MCF 10A (cell line): ENCODE data around the gene TP53BP2. TPM values are rescaled to one million over a fixed set of nuclear protein-coding genes. Genes with fewer than 3 reads are reported as not detected.
A peak's percentile ranks its signal among the peaks of the same experiment; 100 is the strongest.

Source experiments
- BruUV-seq: library from RNA; stranded (reverse); fragments of 400-500 nt; replicated peaks from 2 replicates; lab custom pipeline; 2021; lab: Mats Ljungman, UMichigan
- CTCF ChIA-PET: fragments of 300-600 bp; sonication (Branson Sonifier 250); formaldehyde crosslinking; extraction: SDS; loops from one replicate; lab custom pipeline; 2021; ENCODE audit warnings: antibody characterized with exemption, inconsistent platforms; lab: Yijun Ruan, JAX
- POLR2A ChIA-PET: fragments of 300-600, 350-650 bp; sonication (Branson Sonifier 250); formaldehyde crosslinking; extraction: SDS; loops from one replicate; lab custom pipeline; 2020; ENCODE audit warnings: antibody characterized with exemption, inconsistent platforms; lab: Yijun Ruan, JAX
- DNase-seq: peaks from one replicate; pipeline ENCODE4 v3.0.0-alpha.2; 2018; ENCODE audit not compliant: unreplicated experiment
- H3K27ac Mint-ChIP-seq: one replicate; pipeline ENCODE4 v1.8.0; 2022; ENCODE audit warnings: mild to moderate bottlenecking, low read depth, mixed read lengths; ENCODE audit not compliant: unreplicated experiment
- H3K27me3 Mint-ChIP-seq: one replicate; pipeline ENCODE4 v1.8.0; 2022; ENCODE audit warnings: mixed read lengths; ENCODE audit not compliant: insufficient read depth, unreplicated experiment
- H3K36me3 Mint-ChIP-seq: one replicate; pipeline ENCODE4 v1.8.0; 2022; ENCODE audit warnings: mild to moderate bottlenecking, moderate library complexity, mixed read lengths; ENCODE audit not compliant: insufficient read depth, unreplicated experiment
- H3K4me1 Mint-ChIP-seq: one replicate; pipeline ENCODE4 v1.8.0; 2022; ENCODE audit warnings: mixed read lengths; ENCODE audit not compliant: insufficient read depth, unreplicated experiment
- H3K4me3 Mint-ChIP-seq: one replicate; pipeline ENCODE4 v1.8.0; 2022; ENCODE audit warnings: mild to moderate bottlenecking, moderate library complexity, mixed read lengths; ENCODE audit not compliant: unreplicated experiment
- H3K9me3 Mint-ChIP-seq: one replicate; pipeline ENCODE4 v1.8.0; 2022; ENCODE audit warnings: mixed read lengths; ENCODE audit not compliant: unreplicated experiment
- CTCF ChIP-seq: fragments of 200-600 bp; IDR thresholded peaks from one replicate; pipeline ENCODE4 v1.8.0; 2022; ENCODE audit warnings: antibody characterized with exemption, mild to moderate bottlenecking; ENCODE audit not compliant: unreplicated experiment
- intact Hi-C: fragments of 100-400 bp; cut with micrococcal nuclease; formaldehyde crosslinking; loops from 2 replicates; pipeline ENCODE4 v1.14.1; 2022
- total RNA-seq: library from RNA; stranded (reverse); gene quantifications from 2 replicates; pipeline ENCODE4 v1.2.3, GENCODE V29; 2022

Gene TP53BP2
- total RNA-seq, 1 experiment from 2014 or later = 64.0 TPM

DNA sequence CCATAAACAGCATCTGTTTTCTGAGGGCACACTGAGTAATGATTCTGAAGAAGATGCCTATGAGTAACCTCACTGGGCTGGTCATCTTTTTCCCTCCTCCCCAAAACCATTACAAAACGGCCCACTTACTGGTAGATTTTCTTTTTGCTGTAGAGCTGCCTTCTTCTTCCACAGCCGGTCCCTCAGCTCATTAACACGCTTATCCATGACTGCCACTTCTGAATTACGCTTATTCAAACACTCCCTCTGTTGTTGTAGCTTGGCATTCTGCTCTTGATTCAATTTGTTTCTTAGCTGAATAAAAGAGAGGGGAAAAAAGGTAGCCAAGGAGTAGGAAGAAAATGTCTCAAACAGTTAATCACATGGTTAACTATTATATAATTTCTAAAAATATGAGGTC is 43.1 kb downstream of the TP53BP2 start:
- Mint-ChIP-seq H3K27me3 (no peaks in the 10 kb centered on the region), H3K9me3 (peaks cover 7% of the 10 kb centered on the region), H3K36me3 (peaks cover 98% of the 10 kb centered on the region), H3K27ac (peak overlapping the region; percentile 50), H3K4me3 (no peak overlapping the region), H3K4me1 (no peaks in the 10 kb centered on the region)
- no peak for TF ChIP-seq CTCF
- CTCF ChIA-PET = interaction anchor here (0.7 to 2.3 kb wide), 5 partner anchors 9 to 305 kb away, joined by 3 to 13 read pairs (median 4); no protein-coding TSS in a partner anchor
- intact Hi-C loops = no loop called here
- DNase-seq = no peak
- POLR2A ChIA-PET = interaction anchor here (0.9 to 1.3 kb wide), 6 partner anchors 8 to 95 kb away, joined by 3 to 7 read pairs (median 4); no protein-coding TSS in a partner anchor
- BruUV-seq = no TSS peak

DNA sequence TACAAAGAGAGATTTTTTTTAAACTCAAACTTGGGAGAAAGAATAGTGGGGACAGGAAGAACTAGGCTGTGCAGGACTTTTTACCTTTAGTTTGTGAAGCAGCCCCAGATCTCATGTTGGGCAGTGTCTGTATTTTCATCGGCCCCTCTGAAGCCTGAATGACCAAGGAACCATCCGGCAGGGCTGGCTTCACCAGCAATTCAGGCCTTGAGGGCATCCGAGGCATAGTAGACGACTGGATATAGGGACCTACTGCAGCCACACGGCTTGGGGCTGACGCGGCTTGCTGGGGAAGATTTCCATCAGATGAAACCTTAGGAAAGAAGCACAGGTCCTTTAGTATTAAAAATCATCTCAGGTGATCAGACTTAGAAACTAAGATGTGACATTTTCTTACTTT is 43.7 kb downstream of the TP53BP2 start:
- BruUV-seq = no TSS peak
- intact Hi-C loops = no loop called here
- peaks cover 2% of the 10 kb centered on the region for H3K9me3 Mint-ChIP-seq
- no peak overlapping the region for H3K27ac Mint-ChIP-seq
- H3K36me3 Mint-ChIP-seq = peaks cover 92% of the 10 kb centered on the region
- no peaks in the 10 kb centered on the region for H3K4me1 Mint-ChIP-seq
- no peak for DNase-seq
- H3K4me3 Mint-ChIP-seq = no peak overlapping the region
- CTCF ChIA-PET = interaction anchor here (0.9 to 1.9 kb wide), 3 partner anchors 10 to 105 kb away, joined by 3 to 13 read pairs (median 4); no protein-coding TSS in a partner anchor
- H3K27me3 Mint-ChIP-seq = no peaks in the 10 kb centered on the region
- TF ChIP-seq CTCF = no peak
- POLR2A ChIA-PET = interaction anchor here (0.9 to 1.2 kb wide), 3 partner anchors 9 to 23 kb away, joined by 3 to 7 read pairs (median 4); no protein-coding TSS in a partner anchor

GRCh38 chr1:223796210-223796609 is 49.5 kb downstream of the TP53BP2 start:
- Mint-ChIP-seq H3K36me3 (peaks cover 88% of the 10 kb centered on the region), H3K27me3 (no peaks in the 10 kb centered on the region), H3K9me3 (no peaks in the 10 kb centered on the region), H3K4me3 (no peak overlapping the region), H3K4me1 (no peaks in the 10 kb centered on the region), H3K27ac (no peak overlapping the region)
- POLR2A ChIA-PET = interaction anchor here (0.7 kb wide), 1 partner anchor 20 kb away, joined by 3 read pairs; no protein-coding TSS in a partner anchor
- CTCF ChIA-PET = interaction anchor here (0.7 to 1.3 kb wide), 4 partner anchors 8 to 22 kb away, joined by 3 to 6 read pairs (median 4); no protein-coding TSS in a partner anchor
- BruUV-seq = no TSS peak
- TF ChIP-seq CTCF = no peak
- intact Hi-C loops = no loop called here
- no peak for DNase-seq

DNA sequence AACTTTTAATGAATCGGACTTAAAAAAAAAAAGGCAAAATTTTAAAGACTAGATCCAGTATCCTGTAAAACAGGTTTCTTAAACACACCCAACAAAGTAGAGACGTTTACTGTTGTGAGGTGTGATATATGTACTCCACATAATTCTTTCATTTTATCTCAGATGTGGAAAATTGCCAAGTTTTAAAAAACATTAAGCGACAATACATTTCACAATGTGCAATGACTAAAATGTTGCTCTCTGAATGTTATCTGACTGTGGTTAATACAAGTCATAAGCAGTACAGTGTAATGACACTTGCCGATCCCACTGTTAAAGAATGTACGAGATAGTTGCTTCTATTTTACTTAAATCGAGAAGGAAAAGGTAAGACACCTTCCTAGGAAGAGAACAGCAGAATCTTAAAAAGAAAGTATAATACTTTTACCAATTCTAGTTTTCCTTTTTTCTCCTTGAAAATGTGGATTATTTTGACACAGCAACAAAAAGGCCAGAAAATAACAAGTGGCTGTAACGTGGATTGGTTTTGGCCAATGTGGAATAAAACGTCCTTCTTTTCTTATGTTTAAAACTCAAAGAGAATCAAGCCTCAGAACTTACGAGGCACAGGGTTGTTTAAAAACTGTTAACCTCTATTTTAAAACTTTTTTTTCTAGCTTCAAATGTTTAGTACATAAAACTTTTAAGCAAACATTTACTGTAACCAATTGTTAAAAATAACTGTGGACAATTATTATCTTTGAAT is 51.4 kb downstream of the TP53BP2 start:
- Mint-ChIP-seq H3K27me3 (no peaks in the 10 kb centered on the region), H3K27ac (no peak overlapping the region), H3K36me3 (peaks cover 88% of the 10 kb centered on the region), H3K4me1 (no peaks in the 10 kb centered on the region), H3K9me3 (no peaks in the 10 kb centered on the region), H3K4me3 (no peak overlapping the region)
- intact Hi-C loops = no loop called here
- ChIA-PET POLR2A (interaction anchor here (0.6 to 2.3 kb wide), 5 partner anchors 9 to 22 kb away, joined by 3 to 12 read pairs (median 5); no protein-coding TSS in a partner anchor), CTCF (interaction anchor here (0.7 to 1.9 kb wide), 4 partner anchors 10 to 18 kb away, joined by 3 to 6 read pairs (median 5); no protein-coding TSS in a partner anchor)
- DNase-seq = no peak
- BruUV-seq = no TSS peak
- TF ChIP-seq CTCF = no peak
